ENCODE data around the gene RTF2.
"Not testable (repeated sequence)": the region's sequence is repeated elsewhere in the genome, so short reads cannot be mapped to it uniquely, and the experiment has no call there.

Gene RTF2

DNA sequence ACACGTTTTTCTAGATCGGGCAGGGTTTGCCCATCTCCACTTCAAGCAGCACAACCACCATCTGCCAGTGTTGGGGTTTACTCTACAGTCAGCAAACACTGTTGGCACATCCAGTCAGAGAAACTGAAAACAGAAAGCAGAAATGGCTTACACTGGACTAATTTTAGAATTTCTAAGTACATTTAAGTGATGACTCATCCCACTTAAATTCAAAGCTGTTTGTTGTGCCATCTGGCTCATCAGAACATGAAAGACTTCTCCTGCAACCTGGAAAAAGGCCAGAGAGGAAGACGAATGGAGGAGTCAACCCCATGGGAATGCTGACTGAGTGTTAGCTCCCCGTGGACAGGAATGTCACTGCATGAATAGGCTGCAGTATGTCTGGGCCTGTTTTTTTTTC is 86.4 kb downstream of the RTF2 start:
- no peak for DNase-seq

DNA sequence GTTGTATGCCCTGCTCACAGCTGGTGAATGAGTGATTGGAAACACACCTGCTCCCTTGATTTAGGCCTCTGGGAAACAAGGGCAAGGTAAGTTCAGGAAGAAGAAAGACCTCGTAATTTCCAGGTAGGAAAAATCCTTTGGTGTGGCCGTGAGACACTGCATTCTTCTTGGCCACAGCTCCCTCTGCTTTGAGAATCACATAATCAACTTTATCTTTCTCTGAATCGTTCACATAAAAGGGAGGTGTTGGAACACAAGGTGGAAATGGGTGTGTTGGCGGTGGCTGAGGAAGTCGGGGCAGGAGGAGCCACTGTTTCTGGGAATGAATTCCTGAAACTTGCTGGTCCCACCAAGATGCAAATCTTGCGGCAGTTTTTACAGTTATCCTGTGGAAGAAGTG is 90.5 kb downstream of the RTF2 start:
- no peak for DNase-seq

DNA sequence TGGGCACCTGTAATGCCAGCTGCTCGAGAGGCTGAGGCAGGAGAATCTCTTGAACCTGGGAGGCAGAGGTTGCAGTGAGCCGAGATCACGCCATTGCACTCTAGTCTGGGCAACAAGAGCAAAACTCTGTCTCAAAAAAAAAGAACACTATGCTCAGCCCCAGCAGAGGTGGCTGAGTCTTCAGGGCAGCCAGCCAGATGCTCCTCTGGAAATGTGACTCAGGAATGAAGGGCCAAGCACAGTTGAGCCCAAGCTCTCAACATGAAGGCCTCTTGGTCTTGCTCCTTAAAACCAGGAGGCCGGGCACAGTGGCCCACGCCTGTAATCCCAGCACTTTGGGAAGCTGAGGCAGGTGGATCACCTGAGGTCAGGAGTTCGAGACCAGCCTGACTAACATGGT is 96.1 kb downstream of the RTF2 start:
- not testable (repeated sequence) for DNase-seq

DNA sequence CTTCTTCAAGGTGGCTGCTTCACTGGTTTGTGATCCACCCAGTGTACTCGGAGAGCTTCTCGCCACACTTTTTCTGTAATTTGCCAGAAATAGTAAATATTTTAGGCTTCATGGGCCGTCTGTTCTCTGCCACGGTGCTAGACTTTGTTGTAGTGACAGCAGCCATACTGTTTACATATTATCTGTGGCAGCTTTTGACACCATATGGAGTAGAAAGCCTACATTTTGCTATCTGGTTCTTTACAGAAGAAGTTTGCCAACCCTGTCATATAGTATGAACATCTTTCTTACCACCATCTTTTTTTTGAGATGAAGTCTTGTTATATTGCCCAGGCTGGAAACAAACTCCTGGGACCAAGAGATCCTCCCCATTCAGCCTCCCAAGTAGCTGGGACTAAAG is 97.1 kb downstream of the RTF2 start:
- no peak for DNase-seq

DNA sequence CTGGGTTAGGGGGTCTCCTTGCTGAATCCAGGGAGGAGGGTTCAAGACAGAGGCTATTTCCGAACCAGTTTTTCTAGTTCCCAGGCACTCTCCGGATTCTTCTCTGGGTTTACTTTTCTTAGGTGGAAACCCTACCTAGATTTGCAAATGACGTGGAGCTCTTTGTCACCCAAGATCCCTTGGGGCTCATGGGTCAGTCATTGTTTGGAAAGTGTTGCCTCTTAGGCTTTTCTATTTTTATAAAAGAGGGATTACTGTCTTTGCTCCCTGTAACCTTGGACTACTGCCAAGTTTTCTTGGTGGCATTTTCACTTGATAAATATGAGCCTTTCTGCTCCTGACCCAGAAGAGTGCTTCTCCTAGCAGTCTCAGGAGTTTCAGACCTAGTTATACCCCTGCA is 98.2 kb downstream of the RTF2 start:
- DNase-seq, result no peak
